B cell (primary cell): ENCODE data around the gene PNPLA2. TPM values are rescaled to one million over a fixed set of nuclear protein-coding genes. Genes with fewer than 3 reads are reported as not detected.

ENCODE experiments used
- ATAC-seq: fragments of 200-7000 bp; cut with Tn5 transposase; one replicate; pipeline ENCODE4 v1.10.0; 2021; ENCODE audit warnings: low read depth, mild to moderate bottlenecking, moderate number of reproducible peaks, moderate library complexity
- CTCF ChIA-PET: fragments of 350-600 bp; sonication (Branson Sonifier 250); formaldehyde crosslinking; loops from one replicate; lab custom pipeline; 2021; ENCODE audit warnings: antibody characterized with exemption, inconsistent platforms; lab: Charles Lee
- POLR2A ChIA-PET: fragments of 350-600 bp; sonication (Branson Sonifier 250); formaldehyde crosslinking; loops from one replicate; lab custom pipeline; 2021; ENCODE audit warnings: antibody characterized with exemption; lab: Charles Lee
- DNase-seq: peaks from one replicate; pipeline ENCODE4 v3.0.0; 2013
- H2AFZ ChIP-seq: 2 replicates; pipeline ENCODE4 v1.6.1; 2012; ENCODE audit warnings: mild to moderate bottlenecking, low read depth, low read length; ENCODE audit not compliant: insufficient read depth, poor library complexity, severe bottlenecking
- H3K27ac ChIP-seq, 2 donors: 1 replicate in 1 of 2; 2 replicates in 1 of 2; pipeline ENCODE4 v1.5.1; 2012 to 2013; ENCODE audit warnings: low read length in 2 of 2, mild to moderate bottlenecking in 2 of 2, moderate library complexity in 1 of 2
- H3K27me3 ChIP-seq, 4 experiments: fragments of 200-600 bp in 1 of 4; sonication (generic) in 1 of 4; replicated peaks in 1 of 4; 1 replicate in 2 of 4; 2 replicates in 2 of 4; pipeline versions ENCODE4 v1.6.1 to v1.7.0; 2013 to 2016; ENCODE audit warnings: low read length in 3 of 4, mild to moderate bottlenecking in 2 of 4, mixed read lengths in 1 of 4, moderate library complexity in 1 of 4; ENCODE audit not compliant: insufficient read depth in 4 of 4, control insufficient read depth in 3 of 4; ENCODE audit errors: control extremely low read depth in 1 of 4
- H3K36me3 ChIP-seq, 2 experiments: replicated peaks in 1 of 2; 1 replicate in 1 of 2; 2 replicates in 1 of 2; pipeline versions ENCODE4 v1.6.1 to v1.7.1; 2013; ENCODE audit warnings: low read length in 1 of 2; ENCODE audit not compliant: insufficient read depth in 2 of 2, control insufficient read depth in 1 of 2; ENCODE audit errors: control extremely low read depth in 1 of 2, extremely low read depth in 1 of 2
- H3K4me1 ChIP-seq, 2 donors: fragments of 200-600 bp in 1 of 2; sonication (generic) in 1 of 2; 1 replicate in 1 of 2; 2 replicates in 1 of 2; pipeline versions ENCODE4 v1.5.1 to v1.6.1; 2013 to 2017; ENCODE audit warnings: low read length in 2 of 2; ENCODE audit not compliant: control insufficient read depth in 2 of 2, insufficient read depth in 2 of 2
- H3K4me2 ChIP-seq: replicated peaks from 2 replicates; pipeline ENCODE3; 2012; ENCODE audit warnings: mild to moderate bottlenecking, low read depth, low read length; ENCODE audit not compliant: poor library complexity, severe bottlenecking
- H3K4me3 ChIP-seq, 5 experiments: fragments of 200-600 bp in 1 of 5; sonication (generic) in 1 of 5; 1 replicate in 3 of 5; 2 replicates in 2 of 5; pipeline versions ENCODE4 v1.5.1 to v1.7.0; 2011 to 2016; ENCODE audit warnings: low read length in 4 of 5, mild to moderate bottlenecking in 4 of 5, low read depth in 2 of 5, control low read depth in 1 of 5, moderate library complexity in 1 of 5; ENCODE audit not compliant: insufficient read depth in 1 of 5; ENCODE audit errors: control extremely low read depth in 1 of 5, extremely low read depth in 1 of 5
- H3K79me2 ChIP-seq: fragments of 200-600 bp; sonication (generic); one replicate; pipeline ENCODE4 v1.6.0; 2016; ENCODE audit warnings: low read length; ENCODE audit not compliant: control insufficient read depth, insufficient read depth
- H3K9ac ChIP-seq: fragments of 200-600 bp; sonication (generic); 2 replicates; pipeline ENCODE4 v1.6.1; 2017; ENCODE audit warnings: mild to moderate bottlenecking, low read length, moderate library complexity
- H3K9me3 ChIP-seq, 3 donors: one replicate each; pipeline versions ENCODE4 v1.6.1 to v1.7.1; 2013; ENCODE audit warnings: low read length in 2 of 3; ENCODE audit not compliant: control insufficient read depth in 2 of 3, insufficient read depth in 1 of 3; ENCODE audit errors: control extremely low read depth in 1 of 3
- H4K20me1 ChIP-seq: 2 replicates; pipeline ENCODE4 v1.6.0; 2012; ENCODE audit warnings: mild to moderate bottlenecking, low read length; ENCODE audit not compliant: insufficient read depth, control insufficient read depth, poor library complexity, severe bottlenecking
- H3K27ac Mint-ChIP-seq: one replicate; pipeline ENCODE4 v1.8.0; 2021; ENCODE audit warnings: mixed read lengths
- H3K27me3 Mint-ChIP-seq: one replicate; pipeline ENCODE4 v1.8.0; 2021; ENCODE audit warnings: mixed read lengths
- H3K4me1 Mint-ChIP-seq: one replicate; pipeline ENCODE4 v1.8.0; 2021; ENCODE audit warnings: mixed read lengths
- H3K4me3 Mint-ChIP-seq: one replicate; pipeline ENCODE4 v1.8.0; 2021; ENCODE audit warnings: mixed read lengths
- H3K9me3 Mint-ChIP-seq: one replicate; pipeline ENCODE4 v1.8.0; 2022; ENCODE audit warnings: mixed read lengths; ENCODE audit not compliant: insufficient read depth
- CTCF ChIP-seq: fragments of 200-600 bp; IDR thresholded peaks from one replicate; pipeline ENCODE4 v1.8.0; 2022; ENCODE audit warnings: antibody characterized with exemption, mild to moderate bottlenecking
- EZH2 ChIP-seq: IDR thresholded peaks from 2 replicates; pipeline ENCODE4 v1.6.1; 2012; ENCODE audit warnings: borderline replicate concordance, low read depth, mild to moderate bottlenecking, moderate library complexity, low read length; ENCODE audit not compliant: insufficient read depth, poor library complexity, severe bottlenecking
- WGBS: methylation state at CpG from one replicate; pipeline ENCODE4 v1.1.5; 2013; ENCODE audit warnings: missing lambda C conversion rate; ENCODE audit not compliant: insufficient coverage; 5-methylcytosine and 5-hydroxymethylcytosine counted together
- intact Hi-C: fragments of 100-400 bp; cut with micrococcal nuclease; formaldehyde crosslinking; loops from one replicate; pipeline ENCODE4 v1.10.0; 2022
- polyA plus RNA-seq: library from polyadenylated mRNA; depleted of rRNA; stranded (reverse); fragments of >200 nt; gene quantifications from 2 replicates; pipeline ENCODE4 v1.2.3, GENCODE V29; 2012
- total RNA-seq, 2 donors: library from RNA; stranded (reverse); fragments of 120-200 nt in 1 of 2; gene quantifications; 1 replicate in 1 of 2; 2 replicates in 1 of 2; pipeline versions ENCODE4 v1.2.3 to v1.2.4, GENCODE V29; 2013 to 2022

PNPLA2 gene
- total and polyA plus RNA-seq, 2 donors (not counting 1 experiment from before 2014, with no cell fraction given), result 208 to 276 TPM

- no peaks in the 10 kb centered on the region for H3K27me3 ChIP-seq
- no peaks in the 10 kb centered on the region for H3K79me2 ChIP-seq
- Mint-ChIP-seq H3K27me3 (peaks cover 3% of the 10 kb centered on the region), H3K4me1 (no peaks in the 10 kb centered on the region), H3K4me3 (no peak overlapping the region), H3K27ac (no peak overlapping the region), H3K9me3 (no peaks in the 10 kb centered on the region)
- no peak overlapping the region for H3K4me3 ChIP-seq
- H3K27ac ChIP-seq, result no peak overlapping the region
- no peaks in the 10 kb centered on the region for H4K20me1 ChIP-seq
- POLR2A ChIA-PET, result no interaction called here
- H3K9ac ChIP-seq, result no peak overlapping the region
- no peak for TF ChIP-seq CTCF
- no peak for TF ChIP-seq EZH2
- intact Hi-C loops, result no loop called here
- no peaks in the 10 kb centered on the region for H3K9me3 ChIP-seq
- CTCF ChIA-PET, result no interaction called here
- DNase-seq (no peak), ATAC-seq (no peak)
- no peak overlapping the region for H2AFZ ChIP-seq
- H3K4me2 ChIP-seq, result no peak overlapping the region
- WGBS, result 85% methylated on average over 7 of the region's 7 CpGs
- no peaks in the 10 kb centered on the region for H3K4me1 ChIP-seq
- no peaks in the 10 kb centered on the region for H3K36me3 ChIP-seq
Measured at GRCh38 chr11:855330-855674, 36.6 kb downstream of the PNPLA2 start.

- H2AFZ ChIP-seq, result no peak overlapping the region
- DNase-seq, result no peak
- TF ChIP-seq EZH2, result no peak
- TF ChIP-seq CTCF, result no peak
- WGBS, result 92% methylated on average over 12 of the region's 12 CpGs
- no peak overlapping the region for H3K4me2 ChIP-seq
- no peak overlapping the region for H3K27ac ChIP-seq
- POLR2A ChIA-PET, result no interaction called here
- no peak overlapping the region for H3K27ac Mint-ChIP-seq
- H3K4me1 ChIP-seq, result no peaks in the 10 kb centered on the region
- H3K9ac ChIP-seq, result no peak overlapping the region
- no peak for ATAC-seq
- H3K27me3 ChIP-seq, result no peaks in the 10 kb centered on the region
- H4K20me1 ChIP-seq, result no peaks in the 10 kb centered on the region
- no peaks in the 10 kb centered on the region for H3K36me3 ChIP-seq
- no peak overlapping the region for H3K4me3 ChIP-seq
- no peaks in the 10 kb centered on the region for H3K9me3 Mint-ChIP-seq
- H3K4me1 Mint-ChIP-seq, result no peaks in the 10 kb centered on the region
- H3K9me3 ChIP-seq, result no peaks in the 10 kb centered on the region
- CTCF ChIA-PET, result no interaction called here
- H3K4me3 Mint-ChIP-seq, result no peak overlapping the region
- no peaks in the 10 kb centered on the region for H3K79me2 ChIP-seq
- intact Hi-C loops, result no loop called here
- H3K27me3 Mint-ChIP-seq, result peaks cover 3% of the 10 kb centered on the region
Measured at GRCh38 chr11:855796-856195, 37.1 kb downstream of the PNPLA2 start.
